ENCODE results near the gene PITPNC1.

The PITPNC1 gene

GRCh38 chr17:67441896-67442219, 64.8 kb downstream of the PITPNC1 start:
- Histone ChIP-seq H3K4me3 (ENCODE audit: insufficient read length, low read depth) (no peak overlapping the region), H3K36me3 (ENCODE audit: insufficient read depth, insufficient read length, low read length) (no peaks in the 10 kb centered on the region), H3K27me3 (ENCODE audit: insufficient read depth, insufficient read length) (no peaks in the 10 kb centered on the region), H3K9me3 (ENCODE audit: insufficient read depth, low read length) (no peaks in the 10 kb centered on the region), H3K9ac (ENCODE audit: insufficient read length, low read depth) (no peak overlapping the region), H3K4me1 (ENCODE audit: insufficient read depth, insufficient read length) (no peaks in the 10 kb centered on the region)
- no peak for TF ChIP-seq SUZ12 (IDR thresholded peaks at IDR 0.05; ENCODE audit: extremely low read depth, insufficient read depth, insufficient read length)
- no peak for TF ChIP-seq ZNF274 (IDR thresholded peaks at IDR 0.05; ENCODE audit: low read depth, low read length)
- TF ChIP-seq YY1 (IDR thresholded peaks at IDR 0.05; ENCODE audit: insufficient read depth, insufficient read length) = no peak
- no peak for DNase-seq (ENCODE audit: low read depth, low spot score)

- TF ChIP-seq YY1 (IDR thresholded peaks at IDR 0.05; ENCODE audit: insufficient read depth, insufficient read length) (no peak), ZNF274 (IDR thresholded peaks at IDR 0.05; ENCODE audit: low read depth, low read length) (no peak), SUZ12 (IDR thresholded peaks at IDR 0.05; ENCODE audit: extremely low read depth, insufficient read depth, insufficient read length) (no peak)
- no peaks in the 10 kb centered on the region for H3K27me3 ChIP-seq (ENCODE audit: insufficient read depth, insufficient read length)
- no peaks in the 10 kb centered on the region for H3K9me3 ChIP-seq (ENCODE audit: insufficient read depth, low read length)
- H3K36me3 ChIP-seq (ENCODE audit: insufficient read depth, insufficient read length, low read length) = no peaks in the 10 kb centered on the region
- DNase-seq (ENCODE audit: low read depth, low spot score) = no peak
- H3K4me1 ChIP-seq (ENCODE audit: insufficient read depth, insufficient read length) = no peaks in the 10 kb centered on the region
- no peak overlapping the region for H3K4me3 ChIP-seq (ENCODE audit: insufficient read length, low read depth)
- H3K9ac ChIP-seq (ENCODE audit: insufficient read length, low read depth) = no peak overlapping the region
Observed at GRCh38 chr17:67442787-67443624, 65.9 kb downstream of the PITPNC1 start.

- Histone ChIP-seq H3K9ac (ENCODE audit: insufficient read length, low read depth) (no peak overlapping the region), H3K27me3 (ENCODE audit: insufficient read depth, insufficient read length) (no peaks in the 10 kb centered on the region), H3K36me3 (ENCODE audit: insufficient read depth, insufficient read length, low read length) (no peaks in the 10 kb centered on the region), H3K4me3 (ENCODE audit: insufficient read length, low read depth) (no peak overlapping the region), H3K4me1 (ENCODE audit: insufficient read depth, insufficient read length) (no peaks in the 10 kb centered on the region), H3K9me3 (ENCODE audit: insufficient read depth, low read length) (no peaks in the 10 kb centered on the region)
- TF ChIP-seq YY1 (IDR thresholded peaks at IDR 0.05; ENCODE audit: insufficient read depth, insufficient read length) = no peak
- TF ChIP-seq ZNF274 (IDR thresholded peaks at IDR 0.05; ENCODE audit: low read depth, low read length) = no peak
- no peak for TF ChIP-seq SUZ12 (IDR thresholded peaks at IDR 0.05; ENCODE audit: extremely low read depth, insufficient read depth, insufficient read length)
- DNase-seq (ENCODE audit: low read depth, low spot score) = no peak
Observed at GRCh38 chr17:67443931-67444595, 67.0 kb downstream of the PITPNC1 start.

GRCh38 chr17:67448449-67448848, 71.4 kb downstream of the PITPNC1 start:
- H3K27me3 ChIP-seq (ENCODE audit: insufficient read depth, insufficient read length) = no peaks in the 10 kb centered on the region
- H3K4me3 ChIP-seq (ENCODE audit: insufficient read length, low read depth) = no peak overlapping the region
- no peak overlapping the region for H3K9ac ChIP-seq (ENCODE audit: insufficient read length, low read depth)
- H3K36me3 ChIP-seq (ENCODE audit: insufficient read depth, insufficient read length, low read length) = no peaks in the 10 kb centered on the region
- no peak for DNase-seq (ENCODE audit: low read depth, low spot score)
- H3K9me3 ChIP-seq (ENCODE audit: insufficient read depth, low read length) = no peaks in the 10 kb centered on the region
- H3K4me1 ChIP-seq (ENCODE audit: insufficient read depth, insufficient read length) = no peaks in the 10 kb centered on the region
- TF ChIP-seq ZNF274 (IDR thresholded peaks at IDR 0.05; ENCODE audit: low read depth, low read length) = no peak

GRCh38 chr17:67449065-67449464, 72.0 kb downstream of the PITPNC1 start:
- Histone ChIP-seq H3K4me3 (ENCODE audit: insufficient read length, low read depth) (no peak overlapping the region), H3K27me3 (ENCODE audit: insufficient read depth, insufficient read length) (no peaks in the 10 kb centered on the region), H3K36me3 (ENCODE audit: insufficient read depth, insufficient read length, low read length) (no peaks in the 10 kb centered on the region), H3K9ac (ENCODE audit: insufficient read length, low read depth) (no peak overlapping the region), H3K4me1 (ENCODE audit: insufficient read depth, insufficient read length) (no peaks in the 10 kb centered on the region), H3K9me3 (ENCODE audit: insufficient read depth, low read length) (no peaks in the 10 kb centered on the region)
- no peak for DNase-seq (ENCODE audit: low read depth, low spot score)
- no peak for TF ChIP-seq ZNF274 (IDR thresholded peaks at IDR 0.05; ENCODE audit: low read depth, low read length)
- no peak for TF ChIP-seq YY1 (IDR thresholded peaks at IDR 0.05; ENCODE audit: insufficient read depth, insufficient read length)
- TF ChIP-seq SUZ12 (IDR thresholded peaks at IDR 0.05; ENCODE audit: extremely low read depth, insufficient read depth, insufficient read length) = no peak

- TF ChIP-seq YY1 (IDR thresholded peaks at IDR 0.05; ENCODE audit: insufficient read depth, insufficient read length) = no peak
- TF ChIP-seq ZNF274 (IDR thresholded peaks at IDR 0.05; ENCODE audit: low read depth, low read length) = no peak
- no peak for TF ChIP-seq SUZ12 (IDR thresholded peaks at IDR 0.05; ENCODE audit: extremely low read depth, insufficient read depth, insufficient read length)
- no peak for DNase-seq (ENCODE audit: low read depth, low spot score)
Observed at GRCh38 chr17:67449845-67450755, 73.0 kb downstream of the PITPNC1 start.

More at GRCh38 chr17:67449845-67450755, 73.0 kb downstream of the PITPNC1 start:
- H3K36me3 ChIP-seq (ENCODE audit: insufficient read depth, insufficient read length, low read length) = no peaks in the 10 kb centered on the region
- H3K4me1 ChIP-seq (ENCODE audit: insufficient read depth, insufficient read length) = no peaks in the 10 kb centered on the region
- no peaks in the 10 kb centered on the region for H3K27me3 ChIP-seq (ENCODE audit: insufficient read depth, insufficient read length)
- H3K9me3 ChIP-seq (ENCODE audit: insufficient read depth, low read length) = no peaks in the 10 kb centered on the region
- no peak overlapping the region for H3K9ac ChIP-seq (ENCODE audit: insufficient read length, low read depth)
- no peak overlapping the region for H3K4me3 ChIP-seq (ENCODE audit: insufficient read length, low read depth)
